Pancreas (tissue), 10 donors: ENCODE data around the gene PRDM16. TPM values are rescaled to one million over a fixed set of nuclear protein-coding genes. Genes with fewer than 3 reads are reported as not detected.

ENCODE experiments used
- ATAC-seq, 4 donors: fragments of 200-7000 bp; cut with Tn5 transposase; one replicate each; pipeline versions ENCODE4 v1.8.0 to v1.9.1; 2020; ENCODE audit warnings: mild to moderate bottlenecking in 4 of 4, moderate library complexity in 4 of 4
- DNase-seq, 6 donors: peaks; one replicate each; pipeline ENCODE4 v3.0.0-alpha.2; 2020
- FAIRE-seq: peaks from 2 replicates; lab custom pipeline; 2012; peaks lifted over from hg19 to GRCh38; lab: Jason Lieb, UNC
- H3K27ac ChIP-seq, 4 donors: fragments of 200-600 bp; sonication (generic); 1 replicate in 3 of 4; 2 replicates in 1 of 4; pipeline versions ENCODE4 v1.5.0 to v1.8.0; 2020
- H3K27me3 ChIP-seq, 4 donors: fragments of 200-600 bp; one replicate each; pipeline ENCODE4 v1.8.0; 2021
- H3K36me3 ChIP-seq, 3 donors: fragments of 200-600 bp; sonication (generic) in 1 of 3; one replicate each; pipeline versions ENCODE4 v1.5.0 to v1.8.0; 2020 to 2021
- H3K4me1 ChIP-seq, 3 donors: fragments of 200-600 bp; one replicate each; pipeline ENCODE4 v1.8.0; 2021
- H3K4me3 ChIP-seq, 4 donors: fragments of 200-600 bp; sonication (generic) in 2 of 4; one replicate each; pipeline versions ENCODE4 v1.5.0 to v1.8.0; 2020 to 2021
- H3K9me3 ChIP-seq, 4 donors: fragments of 200-600 bp; one replicate each; pipeline ENCODE4 v1.8.0; 2021
- WGBS, 2 donors: extraction: QIAGEN DNeasy Blood & Tissue Kit; methylation state at CpG; one replicate each; pipeline ENCODE4 v1.1.7; 2013; 5-methylcytosine and 5-hydroxymethylcytosine counted together
- intact Hi-C, 3 donors: fragments of 100-400 bp; cut with DNase I; formaldehyde crosslinking; loops; one replicate each; pipeline versions ENCODE4 v1.11.1 to v1.14.2; 2022
- polyA plus RNA-seq, 2 donors: library from polyadenylated mRNA; stranded (reverse); fragments of 200-250 nt; gene quantifications; one replicate each; pipeline ENCODE4 v1.2.3, GENCODE V29; 2013
- total RNA-seq, 6 donors: library from RNA; stranded (reverse); fragmentation: NEBNext Ultra II Directional in 4 of 6; extraction: Animal tissue kit (Norgen Biotek cat#: 25700) in 4 of 6; gene quantifications; one replicate each; pipeline versions ENCODE4 v1.2.1 to v1.2.4, GENCODE V29; 2021 to 2023
- TF ChIP-seq, protein P1 (sequence below), 4 donors: fragments of 200-600 bp; sonication (generic) in 3 of 4; IDR thresholded peaks; one replicate each; pipeline versions ENCODE4 v1.5.0 to v1.8.0; 2021; ENCODE audit warnings: antibody characterized with exemption in 4 of 4
- donor health status: healthy with polysubstance abuse.
- donor health status: DM: no; HTN: no; CAD: no; lungs with moderate emphysema.
- donor health status: DM: no; HTN: no; CAD: no.
- donor health status: control.
- donor health status: control.
- donor health status: Bipolar disorder and iron deficiency.
- donor health status: DM: yes; HTN: yes; CAD: no.
- donor health status: DM: no; HTN: no; CAD: no.
- donor health status: DM: no; HTN: no; CAD: no.
- donor health status: DM: yes; HTN: yes; CAD: no.

Gene PRDM16
- total and polyA plus RNA-seq, 8 donors, result 6.6 to 19.2 (median 14.9) TPM

DNA sequence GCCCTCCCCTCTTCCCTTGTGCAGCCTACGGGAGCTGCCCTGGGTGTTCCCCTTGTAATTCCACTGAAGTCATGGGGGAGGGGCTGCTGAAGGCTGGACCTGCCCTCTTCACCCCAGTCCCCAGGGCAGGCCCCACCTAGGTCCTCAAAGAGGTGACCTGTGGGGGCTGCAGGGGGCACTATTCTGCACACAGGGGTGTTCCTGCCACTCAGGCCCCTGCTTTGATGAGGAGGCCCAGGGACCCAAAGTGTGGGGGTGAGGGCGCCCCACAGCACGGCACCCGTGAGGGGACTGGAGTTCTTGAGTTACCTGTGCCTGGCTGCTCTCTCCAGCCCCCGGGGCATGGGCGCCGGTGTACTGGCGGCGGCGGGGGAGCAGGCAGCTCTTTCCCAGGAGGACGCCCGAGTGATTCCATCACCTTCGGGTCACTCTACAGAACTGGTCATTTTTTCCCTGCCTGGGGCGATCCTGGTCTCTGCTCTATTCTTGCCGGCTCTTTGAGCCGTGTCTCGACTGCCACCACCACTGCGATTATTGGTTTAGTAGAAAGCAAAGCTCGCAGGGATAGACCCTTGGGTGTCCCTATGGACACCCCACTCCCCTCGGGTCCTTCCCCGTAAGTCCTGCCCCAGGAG is 6.9 kb upstream of the PRDM16 start:
- TF ChIP-seq, protein P1, sequence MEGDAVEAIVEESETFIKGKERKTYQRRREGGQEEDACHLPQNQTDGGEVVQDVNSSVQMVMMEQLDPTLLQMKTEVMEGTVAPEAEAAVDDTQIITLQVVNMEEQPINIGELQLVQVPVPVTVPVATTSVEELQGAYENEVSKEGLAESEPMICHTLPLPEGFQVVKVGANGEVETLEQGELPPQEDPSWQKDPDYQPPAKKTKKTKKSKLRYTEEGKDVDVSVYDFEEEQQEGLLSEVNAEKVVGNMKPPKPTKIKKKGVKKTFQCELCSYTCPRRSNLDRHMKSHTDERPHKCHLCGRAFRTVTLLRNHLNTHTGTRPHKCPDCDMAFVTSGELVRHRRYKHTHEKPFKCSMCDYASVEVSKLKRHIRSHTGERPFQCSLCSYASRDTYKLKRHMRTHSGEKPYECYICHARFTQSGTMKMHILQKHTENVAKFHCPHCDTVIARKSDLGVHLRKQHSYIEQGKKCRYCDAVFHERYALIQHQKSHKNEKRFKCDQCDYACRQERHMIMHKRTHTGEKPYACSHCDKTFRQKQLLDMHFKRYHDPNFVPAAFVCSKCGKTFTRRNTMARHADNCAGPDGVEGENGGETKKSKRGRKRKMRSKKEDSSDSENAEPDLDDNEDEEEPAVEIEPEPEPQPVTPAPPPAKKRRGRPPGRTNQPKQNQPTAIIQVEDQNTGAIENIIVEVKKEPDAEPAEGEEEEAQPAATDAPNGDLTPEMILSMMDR (IDR thresholded peaks at IDR 0.05), result no peak
- Histone ChIP-seq H3K9me3 (no peaks in the 10 kb centered on the region), H3K36me3 (no peaks in the 10 kb centered on the region), H3K27ac (no peak overlapping the region), H3K4me3 (no peak overlapping the region), H3K4me1 (peaks cover 0 to 3% (median 0%) of the 10 kb centered on the region in 3 donors), H3K27me3 (no peaks in the 10 kb centered on the region)
- FAIRE-seq (no peak), DNase-seq (peak in 3 of 6 donors; percentile 13 to 68 (median 53)), ATAC-seq (no peak)
- intact Hi-C loops, result loop anchor here in 2 of 3 donors (10.0 kb wide), 3 partner anchors 123 to 353 kb away; no protein-coding TSS in a partner anchor
- WGBS, 2 donors, result 76 to 87% methylated on average over 20 to 21 of the region's 21 CpGs

DNA sequence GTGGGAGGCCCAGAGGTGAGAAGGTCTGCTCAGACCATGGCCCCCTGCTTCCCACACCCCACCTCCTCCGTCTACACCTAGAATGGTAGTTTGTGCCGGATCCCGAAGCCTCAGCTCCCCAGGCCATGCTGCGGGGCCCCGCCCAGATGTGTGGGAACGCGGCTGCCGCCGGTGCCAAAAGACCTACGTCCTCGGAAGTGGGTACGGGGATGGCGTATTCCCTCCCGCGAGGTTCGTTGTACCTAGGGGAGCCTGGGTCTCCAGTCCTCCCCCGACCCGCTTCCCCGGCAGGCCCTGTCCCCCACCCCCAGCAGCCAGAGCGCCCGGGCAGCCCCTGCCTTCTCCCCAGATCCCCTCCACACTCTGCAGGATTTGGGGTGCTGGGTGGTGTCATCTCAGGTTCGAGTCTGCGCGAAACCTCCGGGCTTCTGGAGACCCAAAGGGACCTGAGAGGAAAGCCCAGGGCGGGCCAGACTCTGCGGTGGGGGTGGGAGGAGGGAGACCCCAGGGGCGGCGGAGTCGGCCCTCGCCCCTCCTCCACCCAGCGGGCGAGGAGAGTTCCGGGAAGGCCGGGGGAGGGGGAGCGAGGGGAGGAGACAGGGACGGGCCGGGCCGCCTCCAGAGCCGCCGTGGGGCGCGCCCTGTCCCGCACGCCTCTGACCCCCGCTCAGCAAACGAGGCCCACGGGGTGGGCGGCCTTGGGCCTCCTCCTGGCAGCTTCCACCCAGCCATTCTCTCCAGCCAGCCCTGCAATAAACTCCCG is 6.2 kb upstream of the PRDM16 start:
- no peak overlapping the region for H3K4me3 ChIP-seq
- H3K27ac ChIP-seq, result no peak overlapping the region
- 69 to 81% methylated on average over 34 to 50 of the region's 50 CpGs for WGBS, 2 donors
- no peaks in the 10 kb centered on the region for H3K9me3 ChIP-seq
- TF ChIP-seq, protein P1 (IDR thresholded peaks at IDR 0.05), result no peak
- H3K27me3 ChIP-seq, result no peaks in the 10 kb centered on the region
- intact Hi-C loops, result loop anchor here in 2 of 3 donors (10.0 kb wide), 3 partner anchors 122 to 352 kb away; no protein-coding TSS in a partner anchor
- peak in 3 of 6 donors; percentile 15 to 67 (median 50) for DNase-seq
- H3K4me1 ChIP-seq, result peaks cover 0 to 3% (median 0%) of the 10 kb centered on the region in 3 donors
- no peak for FAIRE-seq
- H3K36me3 ChIP-seq, result no peaks in the 10 kb centered on the region
- ATAC-seq, result no peak

DNA sequence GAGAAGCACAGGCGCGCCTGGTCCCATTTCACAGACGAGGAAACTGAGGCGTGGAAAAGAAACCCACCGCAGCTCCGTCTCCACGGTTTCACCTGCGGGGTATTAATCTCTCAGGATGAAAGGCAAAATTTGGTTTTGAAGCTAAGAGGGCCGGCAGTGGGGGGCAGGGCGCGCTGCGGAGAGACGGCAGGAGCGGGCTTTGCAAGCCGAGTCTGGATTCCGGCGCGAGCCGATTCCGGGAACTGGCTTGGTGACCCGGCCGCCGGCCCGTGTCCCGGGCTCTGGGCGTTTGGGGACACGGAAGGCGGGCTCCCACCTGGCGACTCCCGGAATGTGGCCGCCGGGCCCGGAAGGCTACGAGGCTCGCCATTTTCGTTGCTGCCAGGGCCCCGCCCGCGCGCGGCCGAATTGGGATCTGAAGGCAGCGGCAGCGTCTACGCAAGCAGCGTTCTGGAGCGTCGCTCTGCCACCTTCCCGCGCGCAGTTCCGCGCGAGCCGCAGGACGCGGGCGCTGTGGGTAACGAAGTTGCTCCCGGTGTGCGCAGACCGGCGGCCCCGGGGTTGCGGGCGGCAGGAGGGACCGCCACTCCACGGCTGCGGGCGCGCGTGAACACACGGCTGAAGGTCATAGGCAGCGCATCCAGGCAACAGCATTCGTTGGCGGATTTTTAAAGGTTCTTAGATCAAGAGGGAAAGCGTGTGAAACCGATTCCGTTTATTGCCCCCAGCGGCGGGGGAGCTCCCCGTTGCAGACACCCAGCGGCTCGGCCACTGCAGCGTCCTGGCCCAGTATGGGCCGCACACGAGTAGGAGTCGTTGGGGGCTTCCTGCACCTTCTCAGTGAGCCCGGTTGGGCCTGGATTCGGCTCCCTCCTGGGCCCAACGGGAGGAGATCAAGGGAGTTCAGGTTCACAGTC is 5.4 kb upstream of the PRDM16 start:
- intact Hi-C loops, result loop anchor here in 2 of 3 donors (10.0 kb wide), 3 partner anchors 121 to 351 kb away; no protein-coding TSS in a partner anchor
- peaks cover 0 to 3% (median 0%) of the 10 kb centered on the region in 3 donors for H3K4me1 ChIP-seq
- ATAC-seq (no peak), DNase-seq (peak in 2 of 6 donors; percentile 50 to 53), FAIRE-seq (no peak)
- no peak overlapping the region for H3K27ac ChIP-seq
- no peaks in the 10 kb centered on the region for H3K27me3 ChIP-seq
- H3K9me3 ChIP-seq, result no peaks in the 10 kb centered on the region
- H3K36me3 ChIP-seq, result no peaks in the 10 kb centered on the region
- TF ChIP-seq, protein P1 (IDR thresholded peaks at IDR 0.05), result no peak
- no peak overlapping the region for H3K4me3 ChIP-seq
- WGBS, 2 donors, result 80 to 82% methylated on average over 89 to 91 of the region's 91 CpGs

DNA sequence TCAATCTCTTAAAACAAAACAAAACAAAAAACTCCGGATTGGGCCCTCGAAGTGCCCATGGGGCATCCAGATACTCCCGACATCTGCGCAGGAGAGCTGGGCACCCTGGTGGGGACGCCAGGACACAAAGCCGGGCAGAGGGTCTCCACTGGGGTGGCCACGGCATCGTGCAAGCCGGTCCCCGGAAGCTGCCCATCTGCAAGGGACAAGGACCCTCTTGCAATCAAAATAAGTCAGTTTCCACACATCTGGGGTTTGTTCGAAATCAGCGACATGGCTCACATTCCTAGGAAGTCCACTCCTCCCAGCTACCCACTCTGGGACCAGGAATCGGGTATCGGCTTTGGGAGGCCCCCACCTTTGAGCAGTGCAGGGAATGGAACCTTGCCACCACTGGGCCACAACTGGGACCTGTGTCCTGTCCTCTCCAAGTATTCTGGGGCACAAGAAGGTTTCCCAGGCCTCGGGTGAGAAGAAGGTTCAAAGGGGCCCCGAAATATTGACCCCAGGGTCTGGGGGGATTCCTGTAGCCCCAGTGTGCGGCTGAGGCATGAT is 4.6 kb upstream of the PRDM16 start:
- peaks cover 0 to 3% (median 0%) of the 10 kb centered on the region in 3 donors for H3K4me1 ChIP-seq
- intact Hi-C loops, result loop anchor here in 2 of 3 donors (10.0 kb wide), 3 partner anchors 120 to 350 kb away; no protein-coding TSS in a partner anchor
- TF ChIP-seq, protein P1 (IDR thresholded peaks at IDR 0.05), result no peak
- H3K9me3 ChIP-seq, result no peaks in the 10 kb centered on the region
- H3K27me3 ChIP-seq, result no peaks in the 10 kb centered on the region
- H3K4me3 ChIP-seq, result no peak overlapping the region
- peak in 2 of 6 donors; percentile 46 to 59 for DNase-seq
- ATAC-seq, result no peak
- H3K36me3 ChIP-seq, result no peaks in the 10 kb centered on the region
- 80 to 85% methylated on average over 17 of the region's 17 CpGs for whole genome bisulfite sequencing, 2 donors
- no peak for FAIRE-seq
- no peak overlapping the region for H3K27ac ChIP-seq
